Left kidney (tissue), 8 donors: ENCODE measurements around the gene STAG3. TPM values are rescaled to one million over a fixed set of nuclear protein-coding genes. Genes with fewer than 3 reads are reported as not detected.
"Not testable (repeated sequence)": the region's sequence is repeated elsewhere in the genome, so short reads cannot be mapped to it uniquely, and the experiment has no call there.

Experiments
- DNase-seq: peaks from one replicate; pipeline ENCODE4 v3.0.0-alpha.2; 2013
- long read RNA-seq, 8 donors: transcript quantifications; one replicate each; lab custom pipeline, GENCODE V29; 2026
- polyA plus RNA-seq: library from polyadenylated mRNA; unstranded; fragments of 120-200 nt; gene quantifications from one replicate; pipeline ENCODE4 v1.2.1, GENCODE V29; 2013; ENCODE audit not compliant: insufficient read length

STAG3 gene
- polyA plus RNA-seq, result 30.7 TPM
- long read RNA-seq, donor 1, result 0 reads
- long read RNA-seq, donor 2, result 0 reads
- long read RNA-seq, donor 3, result 0 reads
- long read RNA-seq, donor 4, result 0 reads
- long read RNA-seq, donor 5, partial matches to known transcripts, result 12 of 12 reads
- long read RNA-seq, donor 5, other reads (novel, unspliced or antisense), result 0 of 12 reads
- long read RNA-seq, donor 6, result 0 reads
- long read RNA-seq, donor 7, partial matches to known transcripts, result 21 of 29 reads
- long read RNA-seq, donor 7, other reads (novel, unspliced or antisense), result 7 of 29 reads
- long read RNA-seq, donor 8, result 0 reads

GRCh38 chr7:100177045-100178001 lies at the start of gene STAG3, which contains the start of gene GPC2:
STAG3 (plus strand) TSS chr7:100177918; CDS start chr7:100180557, 2,639 bp downstream.
GPC2 (minus strand) TSS chr7:100177381; CDS start chr7:100177199, 182 bp downstream.
- peak; percentile 96 for DNase-seq

- no peak for DNase-seq
These were observed 49.1 kb upstream of the STAG3 start for GRCh38 chr7:100128637-100128963.

GRCh38 chr7:100130220-100130607 lies 47.5 kb upstream of the STAG3 start:
- not testable (repeated sequence) for DNase-seq

- peak; percentile 75 for DNase-seq
These were observed 46.9 kb upstream of the STAG3 start for GRCh38 chr7:100130608-100131453.

- DNase-seq, result no peak
These were observed 45.6 kb upstream of the STAG3 start for GRCh38 chr7:100132126-100132525.

- no peak for DNase-seq
These were observed 45.0 kb upstream of the STAG3 start for GRCh38 chr7:100132697-100133151.

GRCh38 chr7:100137851-100138760 lies 39.6 kb upstream of the STAG3 start:
- no peak for DNase-seq

- no peak for DNase-seq
These were observed 36.2 kb upstream of the STAG3 start for GRCh38 chr7:100141555-100141949.

- no peak for DNase-seq
These were observed 35.3 kb upstream of the STAG3 start for GRCh38 chr7:100142461-100142860.

GRCh38 chr7:100146350-100146749 lies 31.4 kb upstream of the STAG3 start:
- not testable (repeated sequence) for DNase-seq

- no peak for DNase-seq
These were observed 30.4 kb upstream of the STAG3 start for GRCh38 chr7:100147278-100147677.

- DNase-seq, result no peak
These were observed 29.5 kb upstream of the STAG3 start for GRCh38 chr7:100148225-100148558.

GRCh38 chr7:100148559-100149328 lies 29.0 kb upstream of the STAG3 start, which contains the start of gene LAMTOR4:
LAMTOR4 (plus strand) TSS chr7:100148918; CDS start chr7:100148973, 55 bp downstream.
- DNase-seq, result peak; percentile 97

- DNase-seq, result no peak
These were observed 25.3 kb upstream of the STAG3 start for GRCh38 chr7:100152404-100152803.

- DNase-seq, result no peak
These were observed 24.6 kb upstream of the STAG3 start for GRCh38 chr7:100152937-100153666.

- no peak for DNase-seq
These were observed 23.8 kb upstream of the STAG3 start for GRCh38 chr7:100153708-100154535.

- no peak for DNase-seq
These were observed 22.8 kb upstream of the STAG3 start for GRCh38 chr7:100154651-100155491.
